H9 (cell line): ENCODE results near the gene FSTL4. TPM values are rescaled to one million over a fixed set of nuclear protein-coding genes. Genes with fewer than 3 reads are reported as not detected.

Experiments
- DNase-seq: peaks from one replicate; pipeline ENCODE4 v3.0.0-alpha.2; 2017
- H2AFZ ChIP-seq: one replicate; pipeline ENCODE4 v1.6.1; 2013; ENCODE audit warnings: mild to moderate bottlenecking, low read length, control low read depth, moderate library complexity
- H2AK5ac ChIP-seq: 2 replicates; pipeline ENCODE4 v1.6.1; 2013; ENCODE audit warnings: low read length, control low read depth, mixed read lengths; ENCODE audit not compliant: insufficient read length
- H2BK120ac ChIP-seq: one replicate; pipeline ENCODE4 v1.6.1; 2013; ENCODE audit warnings: low read depth, mild to moderate bottlenecking, low read length, control low read depth, inconsistent platforms; ENCODE audit not compliant: poor library complexity, severe bottlenecking
- H2BK12ac ChIP-seq: 2 replicates; pipeline ENCODE4 v1.6.1; 2013; ENCODE audit warnings: low read length, control low read depth, mixed read lengths, low read depth; ENCODE audit not compliant: insufficient read length
- H2BK15ac ChIP-seq: 2 replicates; pipeline ENCODE4 v1.6.1; 2013; ENCODE audit warnings: low read depth, low read length, control low read depth
- H2BK20ac ChIP-seq: one replicate; pipeline ENCODE4 v1.6.1; 2013; ENCODE audit warnings: low read depth, mild to moderate bottlenecking, low read length, control low read depth, inconsistent platforms; ENCODE audit not compliant: poor library complexity, severe bottlenecking
- H2BK5ac ChIP-seq: 2 replicates; pipeline ENCODE4 v1.6.1; 2013; ENCODE audit warnings: low read length, control low read depth, mixed read lengths; ENCODE audit not compliant: insufficient read length
- H3K14ac ChIP-seq: 2 replicates; pipeline ENCODE4 v1.6.1; 2013; ENCODE audit warnings: low read length, control low read depth; ENCODE audit not compliant: insufficient read depth
- H3K18ac ChIP-seq: 2 replicates; pipeline ENCODE4 v1.6.1; 2013; ENCODE audit warnings: low read depth, mild to moderate bottlenecking, mixed read lengths, low read length, control low read depth; ENCODE audit not compliant: insufficient read length
- H3K23ac ChIP-seq: 2 replicates; pipeline ENCODE4 v1.6.1; 2013; ENCODE audit warnings: low read length, control low read depth, mixed read lengths, low read depth; ENCODE audit not compliant: insufficient read length
- H3K23me2 ChIP-seq: 2 replicates; pipeline ENCODE4 v1.6.1; 2013; ENCODE audit warnings: low read depth, mild to moderate bottlenecking, mixed read lengths, low read length, control low read depth; ENCODE audit not compliant: insufficient read length, poor library complexity, severe bottlenecking
- H3K27ac ChIP-seq: 2 replicates; pipeline ENCODE4 v1.5.1; 2013; ENCODE audit warnings: low read length, control low read depth, mixed read lengths, low read depth; ENCODE audit not compliant: insufficient read length
- H3K27me3 ChIP-seq: 2 replicates; pipeline ENCODE4 v1.6.1; 2013; ENCODE audit warnings: low read length, control low read depth, inconsistent platforms; ENCODE audit not compliant: insufficient read depth
- H3K4ac ChIP-seq: 2 replicates; pipeline ENCODE4 v1.6.1; 2013; ENCODE audit warnings: low read depth, mild to moderate bottlenecking, control low read depth, inconsistent platforms, low read length, moderate library complexity
- H3K4me1 ChIP-seq: 2 replicates; pipeline ENCODE4 v1.6.1; 2013; ENCODE audit warnings: low read length, control low read depth, inconsistent platforms; ENCODE audit not compliant: insufficient read depth
- H3K4me2 ChIP-seq: 2 replicates; pipeline ENCODE4 v1.6.1; 2013; ENCODE audit warnings: low read length, control low read depth, mixed read lengths; ENCODE audit not compliant: insufficient read length, insufficient read depth
- H3K56ac ChIP-seq: 2 replicates; pipeline ENCODE4 v1.6.1; 2013; ENCODE audit warnings: low read depth, mild to moderate bottlenecking, mixed read lengths, low read length, control low read depth; ENCODE audit not compliant: insufficient read length
- H3K79me1 ChIP-seq: 2 replicates; pipeline ENCODE4 v1.6.1; 2013; ENCODE audit warnings: low read depth, mild to moderate bottlenecking, moderate library complexity, low read length, control low read depth, inconsistent platforms; ENCODE audit not compliant: insufficient read depth, poor library complexity, severe bottlenecking
- H3K79me2 ChIP-seq: 2 replicates; pipeline ENCODE4 v1.6.1; 2013; ENCODE audit warnings: low read length, control low read depth, inconsistent platforms; ENCODE audit not compliant: insufficient read depth
- H3K9ac ChIP-seq: 2 replicates; pipeline ENCODE4 v1.6.1; 2013; ENCODE audit warnings: low read length, control low read depth, mixed read lengths; ENCODE audit not compliant: insufficient read length; ENCODE audit errors: extremely low read depth
- H3K9me3 ChIP-seq: one replicate; pipeline ENCODE4 v1.6.1; 2013; ENCODE audit warnings: low read depth, low read length, inconsistent platforms; ENCODE audit not compliant: control insufficient read depth
- H3T11ph ChIP-seq: one replicate; pipeline ENCODE4 v1.6.1; 2013; ENCODE audit warnings: mild to moderate bottlenecking, low read length, control low read depth, inconsistent platforms
- H4K20me1 ChIP-seq: one replicate; pipeline ENCODE4 v1.6.1; 2013; ENCODE audit not compliant: control insufficient read depth, insufficient read length, insufficient read depth
- H4K5ac ChIP-seq: 2 replicates; pipeline ENCODE4 v1.6.1; 2013; ENCODE audit warnings: low read depth, mild to moderate bottlenecking, mixed read lengths, low read length, control low read depth; ENCODE audit not compliant: insufficient read length
- H4K8ac ChIP-seq: replicated peaks from 2 replicates; pipeline ENCODE4 v1.6.1; 2013; ENCODE audit warnings: low read length, control low read depth, mixed read lengths, low read depth; ENCODE audit not compliant: insufficient read length
- H4K91ac ChIP-seq: 2 replicates; pipeline ENCODE4 v1.6.1; 2013; ENCODE audit warnings: low read depth, mild to moderate bottlenecking, moderate library complexity, mixed read lengths, low read length, control low read depth; ENCODE audit not compliant: insufficient read length
- H3K27ac Mint-ChIP-seq, 3 experiments: 2 replicates in 2 of 3; 3 replicates in 1 of 3; pipeline ENCODE4 v1.8.0; 2020 to 2021; ENCODE audit warnings: mixed read lengths in 3 of 3, mild to moderate bottlenecking in 1 of 3, moderate library complexity in 1 of 3
- H3K27me3 Mint-ChIP-seq: 2 replicates; pipeline ENCODE4 v1.8.0; 2021; ENCODE audit warnings: low read depth, mild to moderate bottlenecking, moderate library complexity, mixed read lengths
- H3K36me3 Mint-ChIP-seq, 3 experiments: 2 replicates in 2 of 3; 3 replicates in 1 of 3; pipeline ENCODE4 v1.8.0; 2020 to 2021; ENCODE audit warnings: low read depth in 3 of 3, mixed read lengths in 3 of 3; ENCODE audit not compliant: insufficient read depth in 1 of 3
- H3K4me1 Mint-ChIP-seq, 2 experiments: 2 replicates each; pipeline ENCODE4 v1.8.0; 2020; ENCODE audit warnings: mixed read lengths in 2 of 2
- H3K4me3 Mint-ChIP-seq, 2 experiments: 2 replicates in 1 of 2; 3 replicates in 1 of 2; pipeline ENCODE4 v1.8.0; 2020 to 2021; ENCODE audit warnings: mild to moderate bottlenecking in 2 of 2, mixed read lengths in 2 of 2, moderate library complexity in 1 of 2
- H3K9me3 Mint-ChIP-seq, 2 experiments: 2 replicates in 1 of 2; 3 replicates in 1 of 2; pipeline ENCODE4 v1.8.0; 2020; ENCODE audit warnings: mild to moderate bottlenecking in 2 of 2, mixed read lengths in 2 of 2, moderate library complexity in 1 of 2
- CTCF ChIP-seq: fragments of 200-600 bp; sonication (generic); conservative IDR thresholded peaks from 3 replicates; pipeline ENCODE4 v1.8.0; 2021; ENCODE audit warnings: antibody characterized with exemption, mild to moderate bottlenecking
- WGBS: extraction: QIAGEN DNeasy Blood & Tissue Kit; methylation state at CpG from one replicate; pipeline ENCODE4 v1.1.7; 2013; ENCODE audit warnings: missing lambda C conversion rate, low lambda C conversion rate, mixed read lengths; ENCODE audit not compliant: insufficient read length; ENCODE audit errors: extremely low coverage; 5-methylcytosine and 5-hydroxymethylcytosine counted together
- total RNA-seq: library from RNA; stranded (reverse); gene quantifications from 2 replicates; pipeline ENCODE4 v1.2.1, GENCODE V29; 2021

FSTL4 gene
- total RNA-seq, 1 experiment from 2014 or later, result 5.7 TPM

GRCh38 chr5:133250527-133250926 lies 361.8 kb downstream of the FSTL4 start:
- Mint-ChIP-seq H3K9me3 (no peaks in the 10 kb centered on the region), H3K36me3 (no peaks in the 10 kb centered on the region), H3K4me3 (no peak overlapping the region), H3K27me3 (no peaks in the 10 kb centered on the region), H3K4me1 (peaks cover 8 to 13% of the 10 kb centered on the region in 2 experiments), H3K27ac (no peak overlapping the region; a peak in 1 of 7 replicates)
- H2AFZ ChIP-seq, result no peak overlapping the region
- no peak overlapping the region for H3K27ac ChIP-seq
- no peak overlapping the region for H3K4me2 ChIP-seq
- H2BK20ac ChIP-seq, result no peak overlapping the region
- H4K91ac ChIP-seq, result no peak overlapping the region
- no peak overlapping the region for H3T11ph ChIP-seq
- no peak overlapping the region for H3K4ac ChIP-seq
- H2BK12ac ChIP-seq, result no peak overlapping the region
- no peaks in the 10 kb centered on the region for H3K27me3 ChIP-seq
- H3K4me1 ChIP-seq, result no peaks in the 10 kb centered on the region
- no peak overlapping the region for H3K23ac ChIP-seq
- WGBS, result no CpG with 5 or more reads among the region's 10 CpGs
- no peak for DNase-seq
- no peak overlapping the region for H3K14ac ChIP-seq
- H3K18ac ChIP-seq, result no peak overlapping the region
- no peaks in the 10 kb centered on the region for H3K23me2 ChIP-seq
- no peaks in the 10 kb centered on the region for H3K79me2 ChIP-seq
- H2BK120ac ChIP-seq, result no peak overlapping the region
- no peak overlapping the region for H3K56ac ChIP-seq
- no peak overlapping the region for H3K9ac ChIP-seq
- H2AK5ac ChIP-seq, result no peak overlapping the region
- H4K5ac ChIP-seq, result no peak overlapping the region
- H4K8ac ChIP-seq, result no peak overlapping the region
- no peaks in the 10 kb centered on the region for H3K9me3 ChIP-seq
- H3K79me1 ChIP-seq, result no peaks in the 10 kb centered on the region
- H4K20me1 ChIP-seq, result no peaks in the 10 kb centered on the region
- no peak overlapping the region for H2BK5ac ChIP-seq
- H2BK15ac ChIP-seq, result no peak overlapping the region
- no peak for TF ChIP-seq CTCF
